ENCODE data around the gene DSCAML1.

Gene DSCAML1

GRCh38 chr11:117425679-117426296 lies 371.2 kb downstream of the DSCAML1 start:
- DNase-seq (ENCODE audit: low spot score): no peak

GRCh38 chr11:117424781-117425180 lies 372.2 kb downstream of the DSCAML1 start:
- no peak for DNase-seq (ENCODE audit: low spot score)

DNA sequence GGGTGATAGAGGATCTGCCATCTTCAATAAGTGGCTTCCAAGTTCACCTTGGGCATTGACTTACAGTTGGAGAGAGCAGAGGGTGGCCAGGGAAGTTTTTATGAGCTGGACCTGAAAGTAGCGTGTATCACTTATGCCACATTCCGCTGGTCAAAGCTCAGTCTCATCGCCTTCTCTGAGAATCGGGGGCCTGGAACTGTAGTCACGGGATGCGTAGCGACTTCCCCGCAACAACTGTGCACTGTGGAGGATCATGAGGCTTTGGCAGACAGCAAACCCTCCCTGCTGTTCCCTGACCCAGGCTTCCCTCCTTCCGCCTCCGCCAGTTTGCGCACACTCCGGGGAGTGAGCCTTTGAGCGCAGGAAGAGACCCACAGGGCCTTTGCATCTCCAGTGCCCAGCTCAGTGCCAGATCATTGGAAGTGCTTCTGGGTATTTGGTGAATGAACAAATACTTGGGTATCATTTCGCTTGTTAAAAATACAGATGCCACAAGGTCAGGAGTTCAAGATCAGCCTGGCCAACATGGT lies 373.9 kb downstream of the DSCAML1 start:
- no peak for DNase-seq (ENCODE audit: low spot score)

GRCh38 chr11:117421476-117421875 lies 375.5 kb downstream of the DSCAML1 start:
- no peak for DNase-seq (ENCODE audit: low spot score)

GRCh38 chr11:117421041-117421440 lies 376.0 kb downstream of the DSCAML1 start:
- no peak for DNase-seq (ENCODE audit: low spot score)

DNA sequence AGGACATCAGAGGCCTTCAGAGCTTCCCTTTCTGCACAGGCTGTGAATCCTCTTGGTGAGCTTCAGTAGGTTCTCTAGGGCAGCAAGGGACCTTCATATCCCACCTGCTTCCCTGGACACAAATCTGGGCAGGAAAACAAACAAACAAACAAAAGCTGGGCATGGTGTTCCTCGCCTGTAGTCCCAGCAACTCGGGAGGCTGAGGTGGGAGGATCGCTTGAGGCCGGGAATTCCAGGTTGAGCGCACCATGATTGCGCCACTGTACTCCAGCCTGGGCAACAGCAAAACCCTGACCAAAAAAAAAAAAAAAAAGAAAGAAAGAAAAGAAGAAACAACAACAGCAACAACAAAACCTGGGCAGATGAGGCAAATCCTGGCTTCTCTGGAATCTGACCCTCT lies 376.4 kb downstream of the DSCAML1 start:
- DNase-seq (ENCODE audit: low spot score): no peak

- no peak for DNase-seq (ENCODE audit: low spot score)
These were observed 376.9 kb downstream of the DSCAML1 start for GRCh38 chr11:117420143-117420485.

GRCh38 chr11:117419482-117420142 lies 377.4 kb downstream of the DSCAML1 start:
- DNase-seq (ENCODE audit: low spot score): no peak

DNA sequence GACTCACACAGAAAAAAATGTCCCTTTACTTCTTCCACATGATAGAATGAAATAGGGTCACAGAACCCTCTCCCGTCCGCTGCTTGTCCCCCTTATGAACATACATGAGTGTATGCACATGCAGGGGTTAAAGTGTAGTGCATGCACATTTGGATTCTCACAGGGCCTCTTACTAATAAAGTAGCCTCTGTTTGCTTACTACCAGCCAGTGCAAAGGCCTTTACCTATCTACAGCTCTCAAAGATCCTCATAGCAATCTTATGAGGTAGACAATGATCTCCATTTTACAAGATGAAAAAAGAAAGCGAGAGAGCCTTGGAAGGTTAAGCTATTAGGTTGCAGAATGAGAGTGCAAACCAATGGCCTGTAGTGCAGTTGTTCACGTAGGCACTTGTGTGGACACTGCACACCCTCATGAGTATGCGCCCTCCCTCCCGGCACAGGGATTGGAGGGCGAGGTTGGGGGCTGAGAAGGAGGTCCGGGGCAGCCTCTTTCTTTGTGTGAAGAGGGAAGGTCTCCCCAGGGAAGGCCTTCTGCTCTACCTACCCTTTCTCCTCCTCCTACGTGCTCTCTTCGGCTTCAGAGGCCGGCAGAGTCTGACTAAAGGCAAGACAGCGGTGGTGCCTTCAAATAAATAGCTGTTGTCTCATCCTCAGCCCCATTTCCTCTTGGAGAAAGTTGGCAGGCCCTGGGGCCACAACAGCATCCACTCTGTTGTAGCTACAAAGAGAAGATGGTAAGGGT lies 378.1 kb downstream of the DSCAML1 start:
- DNase-seq (ENCODE audit: low spot score): no peak

DNA sequence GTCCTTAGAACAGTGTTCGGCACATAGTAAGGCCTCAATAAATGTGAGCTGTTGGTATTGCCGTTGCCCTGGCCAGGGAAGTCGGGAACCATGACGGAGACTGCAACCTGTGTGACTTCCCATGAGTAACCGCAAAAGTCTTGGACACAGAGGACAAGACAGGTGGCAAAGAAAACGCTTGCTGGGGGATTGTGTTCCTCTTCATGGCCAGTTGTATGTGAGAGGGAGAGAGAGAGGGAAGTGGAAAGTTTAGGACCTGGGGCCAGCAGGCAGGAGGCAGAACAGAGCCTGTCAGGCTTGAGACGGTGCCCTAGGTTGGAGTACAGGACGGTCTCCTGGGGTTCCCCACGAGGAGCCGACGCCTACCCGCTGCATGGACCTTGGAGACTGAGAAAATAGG lies 379.2 kb downstream of the DSCAML1 start:
- no peak for DNase-seq (ENCODE audit: low spot score)

GRCh38 chr11:117417342-117417741 lies 379.7 kb downstream of the DSCAML1 start:
- no peak for DNase-seq (ENCODE audit: low spot score)

DNA sequence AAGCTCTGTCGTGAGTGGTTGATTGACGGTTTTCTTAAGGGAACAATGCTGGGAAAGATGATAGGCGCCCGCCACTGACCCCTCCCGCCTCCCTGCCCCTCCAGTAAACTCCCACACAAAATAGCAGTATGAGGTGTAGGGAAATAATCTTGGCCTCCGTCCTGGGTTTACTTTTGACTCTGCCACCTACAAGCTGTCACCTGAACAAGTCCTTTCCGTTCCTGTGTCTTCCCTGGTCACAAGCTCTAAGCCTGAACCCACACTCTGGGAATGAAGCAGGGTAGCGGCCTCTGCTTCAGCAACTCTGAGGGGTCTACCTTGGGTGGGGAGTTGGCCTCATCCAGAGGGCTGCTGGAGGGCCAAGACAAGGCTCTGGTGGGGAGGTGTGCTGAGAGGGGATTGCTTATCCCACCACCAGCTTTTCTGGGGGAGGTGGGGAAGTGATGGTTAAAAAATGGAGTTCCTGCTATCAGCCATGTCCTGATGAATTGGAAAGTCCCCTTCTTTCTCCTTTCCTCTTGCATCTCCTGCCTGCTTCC lies 381.6 kb downstream of the DSCAML1 start:
- no peak for DNase-seq (ENCODE audit: low spot score)

DNA sequence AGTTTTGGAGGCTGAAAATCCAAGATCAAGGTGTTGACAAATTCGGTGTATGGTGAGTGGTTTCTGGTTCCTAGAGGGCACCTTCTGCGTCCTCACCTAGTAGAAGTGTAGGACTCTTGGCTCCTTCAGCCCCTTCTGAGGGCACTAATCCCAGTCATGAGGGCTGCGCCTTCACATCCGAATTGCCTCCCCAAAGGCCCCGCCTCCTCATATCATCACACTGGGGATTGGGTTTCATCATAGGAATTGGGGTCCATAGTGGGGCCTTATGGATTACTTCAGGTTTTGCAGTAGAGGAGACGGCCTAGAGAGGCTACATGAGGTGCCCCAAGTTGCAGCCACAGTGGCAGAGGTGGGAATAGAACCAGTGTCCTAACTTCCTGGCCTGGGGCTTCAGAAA lies 382.3 kb downstream of the DSCAML1 start:
- DNase-seq (ENCODE audit: low spot score): no peak

GRCh38 chr11:117413616-117414015 lies 383.4 kb downstream of the DSCAML1 start:
- DNase-seq (ENCODE audit: low spot score): no peak

GRCh38 chr11:117412653-117413275 lies 384.3 kb downstream of the DSCAML1 start:
- no peak for DNase-seq (ENCODE audit: low spot score)

DNA sequence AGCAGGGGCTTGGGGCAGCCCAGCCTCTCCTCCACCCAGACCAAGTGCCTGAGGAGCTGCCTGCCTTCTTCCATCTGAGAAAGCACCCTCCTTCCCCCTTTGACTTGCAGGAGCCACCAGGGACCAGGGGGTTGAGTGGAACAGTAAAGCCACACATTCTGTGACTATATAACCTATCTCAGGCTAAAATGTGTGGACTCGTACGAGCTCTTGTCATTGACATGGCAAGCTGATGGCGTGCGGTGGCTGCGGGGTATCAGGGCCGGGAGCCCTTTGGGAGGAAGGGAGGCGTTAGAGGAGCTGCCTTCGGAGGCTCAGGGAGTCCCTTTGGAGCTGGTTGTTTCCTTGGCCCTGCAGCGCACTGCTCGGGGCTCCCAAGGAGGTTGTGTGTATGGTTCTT lies 384.8 kb downstream of the DSCAML1 start:
- no peak for DNase-seq (ENCODE audit: low spot score)

DNA sequence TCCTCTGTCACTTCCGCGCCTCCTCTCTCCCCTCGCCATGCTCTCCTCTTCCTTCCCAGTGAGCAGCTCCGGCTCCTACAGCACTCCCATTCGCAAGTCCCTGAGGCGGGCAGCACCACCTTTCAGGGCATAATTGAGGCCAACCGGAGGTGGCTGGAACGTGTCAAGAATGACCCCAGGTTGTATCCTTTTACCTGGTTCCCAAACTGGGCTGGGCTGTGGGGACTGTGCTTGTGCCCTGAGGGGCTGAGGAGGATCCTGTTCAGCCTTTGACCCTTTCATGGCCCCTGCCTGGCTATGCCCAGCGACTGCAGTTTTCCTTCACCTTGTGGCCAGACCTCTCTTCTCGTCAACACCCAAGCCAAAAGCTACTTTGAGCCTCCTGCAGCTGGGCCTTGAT lies 385.3 kb downstream of the DSCAML1 start:
- no peak for DNase-seq (ENCODE audit: low spot score)

GRCh38 chr11:117410861-117411710 lies 385.9 kb downstream of the DSCAML1 start:
- no peak for DNase-seq (ENCODE audit: low spot score)

DNA sequence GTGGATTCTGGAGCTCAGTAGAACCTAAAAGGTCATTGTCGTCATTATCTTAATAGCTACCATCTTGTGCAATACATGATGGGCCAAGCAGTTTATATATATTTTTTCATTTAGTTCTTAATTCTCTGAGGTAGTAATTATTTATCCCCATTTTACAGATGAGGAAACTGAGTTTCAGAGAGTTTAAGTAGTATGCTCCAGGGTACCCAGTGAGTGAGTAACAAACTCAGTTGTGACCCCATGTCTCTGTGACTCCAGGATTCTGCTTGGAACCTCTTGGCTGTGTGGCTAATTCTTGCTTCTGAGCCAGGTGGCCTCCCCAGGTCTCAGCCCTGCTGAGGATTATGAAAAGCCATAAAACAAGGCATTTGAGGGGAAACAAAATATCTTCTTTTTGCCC lies 386.8 kb downstream of the DSCAML1 start:
- no peak for DNase-seq (ENCODE audit: low spot score)

DNA sequence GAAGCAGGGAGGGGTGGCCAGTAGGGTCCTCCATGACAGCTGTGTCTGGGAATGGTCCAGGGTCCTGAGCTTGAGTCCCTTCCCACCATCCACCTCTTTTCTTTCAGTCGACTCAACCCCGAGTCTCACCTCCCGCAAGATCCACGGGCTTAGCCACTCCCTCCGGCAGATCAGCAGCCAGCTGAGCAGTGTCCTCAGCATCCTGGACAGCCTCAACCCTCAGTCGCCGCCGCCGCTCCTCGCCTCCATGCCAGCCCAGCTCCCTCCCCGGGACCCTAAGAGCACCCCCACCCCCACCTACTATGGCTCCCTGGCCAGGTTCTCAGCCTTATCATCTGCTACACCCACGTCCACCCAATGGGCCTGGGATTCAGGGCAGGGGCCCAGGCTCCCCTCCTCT lies 387.5 kb downstream of the DSCAML1 start:
- no peak for DNase-seq (ENCODE audit: low spot score)

GRCh38 chr11:117408356-117408755 lies 388.7 kb downstream of the DSCAML1 start:
- DNase-seq (ENCODE audit: low spot score): no peak

- no peak for DNase-seq (ENCODE audit: low spot score)
These were observed 390.0 kb downstream of the DSCAML1 start for GRCh38 chr11:117407016-117407415.

Data from HuH-7 (cell line).